SK-N-SH treated with all-trans-retinoic acid at 6 μM for 48 hours (cell line): ENCODE data around the gene GNAQ.
A peak's percentile ranks its signal among the peaks of the same experiment; 100 is the strongest.

ENCODE experiments used
- ATAC-seq: fragments of 200-7000 bp; cut with Tn5 transposase; 3 replicates; pipeline ENCODE4 v1.9.1; 2020; ENCODE audit warnings: mild to moderate bottlenecking, moderate library complexity
- ARNTL ChIP-seq: fragments of 450-650 bp; formaldehyde crosslinking; IDR thresholded peaks from 2 replicates; pipeline ENCODE4 v1.5.0; 2020; ENCODE audit warnings: low read depth, mild to moderate bottlenecking, moderate library complexity, borderline replicate concordance
- ESRRG ChIP-seq: fragments of 250-450 bp; sonication (Bioruptor Pico); IDR thresholded peaks from 2 replicates; pipeline ENCODE4 v1.6.1; 2021; ENCODE audit warnings: mild to moderate bottlenecking
- OSR1 ChIP-seq: fragments of 250-450 bp; sonication (Bioruptor Pico); IDR thresholded peaks from 2 replicates; pipeline ENCODE4 v1.8.0; 2022; ENCODE audit warnings: moderate library complexity, mild to moderate bottlenecking, inconsistent platforms
- PPARA ChIP-seq: fragments of 250-450 bp; sonication (Bioruptor Pico); IDR thresholded peaks from 2 replicates; pipeline ENCODE4 v1.5.0; 2020; ENCODE audit warnings: mild to moderate bottlenecking, borderline replicate concordance
- RARB ChIP-seq: fragments of 250-450 bp; sonication (Bioruptor Pico); IDR thresholded peaks from 2 replicates; pipeline ENCODE4 v1.8.0; 2021; ENCODE audit warnings: mild to moderate bottlenecking, moderate library complexity
- SNAI2 ChIP-seq: fragments of 250-450 bp; sonication (Bioruptor Pico); IDR thresholded peaks from 2 replicates; pipeline ENCODE4 v1.5.0; 2020; ENCODE audit warnings: mild to moderate bottlenecking, moderate library complexity
- TCF4 ChIP-seq: fragments of 250-450 bp; sonication (Bioruptor Pico); IDR thresholded peaks from 2 replicates; pipeline ENCODE4 v1.8.0; 2021; ENCODE audit warnings: mild to moderate bottlenecking, moderate library complexity, borderline replicate concordance
- ZC3H10 ChIP-seq: fragments of 250-450 bp; sonication (Bioruptor Pico); IDR thresholded peaks from 2 replicates; pipeline ENCODE4 v1.5.1; 2021; ENCODE audit warnings: mild to moderate bottlenecking, moderate library complexity
- ZFP3 ChIP-seq: fragments of 250-450 bp; sonication (Bioruptor Pico); IDR thresholded peaks from 2 replicates; pipeline ENCODE4 v1.5.0; 2020; ENCODE audit warnings: mild to moderate bottlenecking, moderate library complexity
- ZFP30 ChIP-seq: fragments of 450-650 bp; formaldehyde crosslinking; IDR thresholded peaks from 2 replicates; pipeline ENCODE4 v1.5.0; 2022; ENCODE audit warnings: mild to moderate bottlenecking, moderate library complexity
- ZNF565 ChIP-seq: fragments of 450-650 bp; formaldehyde crosslinking; conservative IDR thresholded peaks from 2 replicates; pipeline ENCODE4 v1.5.0; 2020; ENCODE audit warnings: low read depth, mild to moderate bottlenecking, moderate library complexity
- ZNF70 ChIP-seq: fragments of 450-650 bp; formaldehyde crosslinking; IDR thresholded peaks from 2 replicates; pipeline ENCODE4 v1.5.0; 2020; ENCODE audit warnings: mild to moderate bottlenecking, moderate library complexity
- ZNF8 ChIP-seq: fragments of 450-650 bp; formaldehyde crosslinking; IDR thresholded peaks from 2 replicates; pipeline ENCODE4 v1.5.0; 2020; ENCODE audit warnings: mild to moderate bottlenecking, moderate library complexity
- TF ChIP-seq, protein P1 (sequence below): fragments of 250-450 bp; sonication (Bioruptor Pico); IDR thresholded peaks from 2 replicates; pipeline ENCODE4 v1.5.1; 2021; ENCODE audit warnings: mild to moderate bottlenecking, moderate library complexity
- TF ChIP-seq, protein P2 (sequence below): fragments of 250-450 bp; sonication (Bioruptor Pico); IDR thresholded peaks from 2 replicates; pipeline ENCODE4 v1.5.0; 2020; ENCODE audit warnings: mild to moderate bottlenecking, moderate library complexity
- TF ChIP-seq, protein P3 (sequence below): fragments of 250-450 bp; sonication (Bioruptor Pico); IDR thresholded peaks from 2 replicates; pipeline ENCODE4 v1.5.1; 2020; ENCODE audit warnings: low read depth, mild to moderate bottlenecking, moderate library complexity
- TF ChIP-seq, protein P4 (sequence below): fragments of 250-450 bp; sonication (Bioruptor Pico); IDR thresholded peaks from 2 replicates; pipeline ENCODE4 v1.8.0; 2020; ENCODE audit warnings: mild to moderate bottlenecking, moderate library complexity, borderline replicate concordance

The GNAQ gene

DNA sequence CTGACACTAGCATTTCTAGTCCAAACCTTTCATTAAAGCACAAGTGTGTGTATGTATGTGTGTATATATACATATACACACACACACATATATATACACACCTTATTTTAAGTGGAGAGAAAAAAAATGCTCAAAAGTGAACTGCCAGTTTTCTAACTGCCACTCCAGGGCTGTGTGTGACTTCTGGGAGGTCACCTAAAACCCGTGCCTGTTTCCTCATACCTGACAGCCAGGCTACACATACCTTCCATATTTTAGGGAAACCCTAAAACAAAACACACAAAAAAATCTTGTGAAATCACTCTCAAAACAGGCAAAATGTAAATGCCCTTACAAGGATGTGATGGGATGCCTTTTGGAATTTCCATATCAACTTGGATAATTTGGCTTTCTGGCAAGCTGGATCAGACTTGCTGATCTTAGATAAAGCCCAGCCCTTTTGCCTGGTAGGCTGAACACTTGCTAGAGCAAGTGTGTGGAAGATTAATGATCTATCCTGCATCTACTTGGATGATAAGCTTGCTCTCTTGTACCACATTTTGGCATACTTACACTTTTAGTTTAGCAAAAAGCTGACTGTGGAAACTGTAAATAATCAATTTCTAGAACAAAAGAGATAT, 127.8 kb downstream of the GNAQ start (continued):
- TF ChIP-seq ZFP3 (CRISPR knock-in tag) (no peak), PPARA (CRISPR knock-in tag) (no peak), RARB (CRISPR knock-in tag) (no peak)
- TF ChIP-seq, protein P1, sequence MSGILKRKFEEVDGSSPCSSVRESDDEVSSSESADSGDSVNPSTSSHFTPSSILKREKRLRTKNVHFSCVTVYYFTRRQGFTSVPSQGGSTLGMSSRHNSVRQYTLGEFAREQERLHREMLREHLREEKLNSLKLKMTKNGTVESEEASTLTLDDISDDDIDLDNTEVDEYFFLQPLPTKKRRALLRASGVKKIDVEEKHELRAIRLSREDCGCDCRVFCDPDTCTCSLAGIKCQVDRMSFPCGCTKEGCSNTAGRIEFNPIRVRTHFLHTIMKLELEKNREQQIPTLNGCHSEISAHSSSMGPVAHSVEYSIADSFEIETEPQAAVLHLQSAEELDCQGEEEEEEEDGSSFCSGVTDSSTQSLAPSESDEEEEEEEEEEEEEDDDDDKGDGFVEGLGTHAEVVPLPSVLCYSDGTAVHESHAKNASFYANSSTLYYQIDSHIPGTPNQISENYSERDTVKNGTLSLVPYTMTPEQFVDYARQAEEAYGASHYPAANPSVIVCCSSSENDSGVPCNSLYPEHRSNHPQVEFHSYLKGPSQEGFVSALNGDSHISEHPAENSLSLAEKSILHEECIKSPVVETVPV (CRISPR knock-in tag), result no peak

DNA sequence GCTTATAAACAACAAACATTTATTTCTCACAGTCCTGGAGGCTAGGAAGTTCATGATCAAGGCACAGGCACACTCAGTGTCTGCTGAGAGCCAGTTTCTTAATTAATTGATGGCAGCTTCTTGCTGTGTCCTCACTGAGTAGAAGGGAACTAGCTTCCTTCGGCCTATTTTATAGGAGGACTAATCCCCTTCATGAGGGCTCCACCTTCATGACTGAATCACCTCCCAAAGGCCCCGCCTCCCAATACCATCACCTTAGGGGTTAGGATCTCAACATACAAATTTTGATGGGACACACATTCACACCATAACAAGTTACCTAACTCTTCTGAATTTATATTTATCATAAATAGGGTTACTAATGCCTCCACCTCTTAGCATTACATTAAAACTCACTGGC, 129.8 kb downstream of the GNAQ start:
- ATAC-seq, result no peak
- TF ChIP-seq RARB (CRISPR knock-in tag), result no peak
- no peak for TF ChIP-seq ZFP30 (CRISPR knock-in tag)
- no peak for TF ChIP-seq TCF4
- TF ChIP-seq, protein P2, sequence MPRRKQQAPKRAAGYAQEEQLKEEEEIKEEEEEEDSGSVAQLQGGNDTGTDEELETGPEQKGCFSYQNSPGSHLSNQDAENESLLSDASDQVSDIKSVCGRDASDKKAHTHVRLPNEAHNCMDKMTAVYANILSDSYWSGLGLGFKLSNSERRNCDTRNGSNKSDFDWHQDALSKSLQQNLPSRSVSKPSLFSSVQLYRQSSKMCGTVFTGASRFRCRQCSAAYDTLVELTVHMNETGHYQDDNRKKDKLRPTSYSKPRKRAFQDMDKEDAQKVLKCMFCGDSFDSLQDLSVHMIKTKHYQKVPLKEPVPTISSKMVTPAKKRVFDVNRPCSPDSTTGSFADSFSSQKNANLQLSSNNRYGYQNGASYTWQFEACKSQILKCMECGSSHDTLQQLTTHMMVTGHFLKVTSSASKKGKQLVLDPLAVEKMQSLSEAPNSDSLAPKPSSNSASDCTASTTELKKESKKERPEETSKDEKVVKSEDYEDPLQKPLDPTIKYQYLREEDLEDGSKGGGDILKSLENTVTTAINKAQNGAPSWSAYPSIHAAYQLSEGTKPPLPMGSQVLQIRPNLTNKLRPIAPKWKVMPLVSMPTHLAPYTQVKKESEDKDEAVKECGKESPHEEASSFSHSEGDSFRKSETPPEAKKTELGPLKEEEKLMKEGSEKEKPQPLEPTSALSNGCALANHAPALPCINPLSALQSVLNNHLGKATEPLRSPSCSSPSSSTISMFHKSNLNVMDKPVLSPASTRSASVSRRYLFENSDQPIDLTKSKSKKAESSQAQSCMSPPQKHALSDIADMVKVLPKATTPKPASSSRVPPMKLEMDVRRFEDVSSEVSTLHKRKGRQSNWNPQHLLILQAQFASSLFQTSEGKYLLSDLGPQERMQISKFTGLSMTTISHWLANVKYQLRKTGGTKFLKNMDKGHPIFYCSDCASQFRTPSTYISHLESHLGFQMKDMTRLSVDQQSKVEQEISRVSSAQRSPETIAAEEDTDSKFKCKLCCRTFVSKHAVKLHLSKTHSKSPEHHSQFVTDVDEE (CRISPR knock-in tag), result no peak

DNA sequence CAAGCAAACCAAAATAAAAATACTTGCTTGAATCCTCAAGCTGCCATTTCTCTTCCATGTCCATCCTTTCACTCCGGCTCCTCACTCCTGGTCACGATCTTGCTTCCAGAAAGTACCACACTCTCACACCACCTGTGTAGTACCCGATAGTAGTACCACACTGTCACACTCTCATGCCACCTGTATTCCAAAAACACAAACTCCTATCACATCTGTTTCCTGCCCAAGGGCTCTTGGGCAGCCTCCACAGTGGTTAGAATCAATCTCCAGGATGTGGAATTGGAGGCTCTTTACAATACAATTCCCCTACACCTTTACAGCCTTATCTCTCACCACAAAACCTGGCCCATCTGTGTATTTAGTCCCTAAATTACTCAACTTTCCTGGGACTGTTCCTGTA, 130.6 kb downstream of the GNAQ start:
- TF ChIP-seq, protein P3, sequence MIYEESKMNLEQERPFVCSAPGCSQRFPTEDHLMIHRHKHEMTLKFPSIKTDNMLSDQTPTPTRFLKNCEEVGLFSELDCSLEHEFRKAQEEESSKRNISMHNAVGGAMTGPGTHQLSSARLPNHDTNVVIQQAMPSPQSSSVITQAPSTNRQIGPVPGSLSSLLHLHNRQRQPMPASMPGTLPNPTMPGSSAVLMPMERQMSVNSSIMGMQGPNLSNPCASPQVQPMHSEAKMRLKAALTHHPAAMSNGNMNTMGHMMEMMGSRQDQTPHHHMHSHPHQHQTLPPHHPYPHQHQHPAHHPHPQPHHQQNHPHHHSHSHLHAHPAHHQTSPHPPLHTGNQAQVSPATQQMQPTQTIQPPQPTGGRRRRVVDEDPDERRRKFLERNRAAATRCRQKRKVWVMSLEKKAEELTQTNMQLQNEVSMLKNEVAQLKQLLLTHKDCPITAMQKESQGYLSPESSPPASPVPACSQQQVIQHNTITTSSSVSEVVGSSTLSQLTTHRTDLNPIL (CRISPR knock-in tag), result no peak
- TF ChIP-seq ZC3H10 (CRISPR knock-in tag), result no peak
- TF ChIP-seq, protein P4, sequence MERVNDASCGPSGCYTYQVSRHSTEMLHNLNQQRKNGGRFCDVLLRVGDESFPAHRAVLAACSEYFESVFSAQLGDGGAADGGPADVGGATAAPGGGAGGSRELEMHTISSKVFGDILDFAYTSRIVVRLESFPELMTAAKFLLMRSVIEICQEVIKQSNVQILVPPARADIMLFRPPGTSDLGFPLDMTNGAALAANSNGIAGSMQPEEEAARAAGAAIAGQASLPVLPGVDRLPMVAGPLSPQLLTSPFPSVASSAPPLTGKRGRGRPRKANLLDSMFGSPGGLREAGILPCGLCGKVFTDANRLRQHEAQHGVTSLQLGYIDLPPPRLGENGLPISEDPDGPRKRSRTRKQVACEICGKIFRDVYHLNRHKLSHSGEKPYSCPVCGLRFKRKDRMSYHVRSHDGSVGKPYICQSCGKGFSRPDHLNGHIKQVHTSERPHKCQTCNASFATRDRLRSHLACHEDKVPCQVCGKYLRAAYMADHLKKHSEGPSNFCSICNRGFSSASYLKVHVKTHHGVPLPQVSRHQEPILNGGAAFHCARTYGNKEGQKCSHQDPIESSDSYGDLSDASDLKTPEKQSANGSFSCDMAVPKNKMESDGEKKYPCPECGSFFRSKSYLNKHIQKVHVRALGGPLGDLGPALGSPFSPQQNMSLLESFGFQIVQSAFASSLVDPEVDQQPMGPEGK, result no peak
- no peak for TF ChIP-seq ARNTL (CRISPR knock-in tag)
- TF ChIP-seq ZNF8 (CRISPR knock-in tag), result no peak
- TF ChIP-seq, protein P2 (CRISPR knock-in tag), result no peak
- no peak for ATAC-seq

DNA sequence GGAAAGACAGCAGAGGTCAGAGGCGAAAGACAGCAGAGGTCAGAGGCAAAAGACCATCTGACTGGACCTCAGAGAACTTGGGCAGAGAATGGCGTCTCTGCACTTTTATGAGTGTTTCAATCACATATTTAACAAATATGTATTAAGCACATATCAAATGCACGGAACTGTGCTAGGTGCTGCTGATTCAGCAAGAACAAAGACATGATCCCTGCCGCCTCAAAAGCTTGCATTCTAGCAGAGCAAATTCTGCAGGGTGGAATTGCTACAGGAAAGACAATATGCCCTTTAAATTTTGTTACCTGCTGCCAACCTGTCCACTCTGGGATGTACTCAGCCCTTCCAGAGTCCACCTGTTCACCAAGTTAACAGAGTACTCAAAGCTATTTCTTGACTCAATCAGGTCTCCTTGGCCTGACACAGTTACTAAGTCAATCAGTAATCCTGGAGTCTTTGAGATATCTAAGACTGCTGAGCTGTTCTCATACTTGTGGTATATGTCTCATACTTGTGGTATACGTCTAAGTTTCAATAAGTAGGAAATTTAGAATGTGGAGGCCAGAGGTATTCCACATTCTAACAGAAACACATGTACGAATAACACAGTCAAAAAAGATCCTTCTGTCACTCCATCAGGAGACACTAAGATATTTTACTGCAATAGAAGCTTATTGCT, 131.8 kb downstream of the GNAQ start:
- no peak for TF ChIP-seq ZC3H10 (CRISPR knock-in tag)
- no peak for TF ChIP-seq OSR1
- ATAC-seq, result peak; percentile 83

DNA sequence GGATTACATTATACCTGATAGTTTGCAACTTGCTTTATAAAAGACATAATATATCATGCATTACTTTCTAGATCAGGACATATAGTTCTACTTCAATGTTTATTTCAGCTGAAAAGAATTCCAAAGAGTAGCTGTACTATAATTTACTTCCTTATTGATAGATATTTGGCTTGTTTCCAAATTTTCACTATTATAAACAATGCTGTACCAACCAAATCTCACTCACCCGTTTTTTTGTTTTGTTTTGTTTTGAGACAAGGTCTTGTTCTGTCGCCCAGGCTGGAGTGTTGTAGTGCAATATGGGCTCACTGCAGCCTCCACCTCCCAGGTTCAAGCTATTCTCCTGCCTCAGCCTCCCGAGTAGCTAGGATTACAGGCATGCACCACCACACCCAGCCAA, 132.7 kb downstream of the GNAQ start:
- no peak for ATAC-seq
- TF ChIP-seq, protein P2 (CRISPR knock-in tag), result no peak
- TF ChIP-seq, protein P1 (CRISPR knock-in tag), result no peak
- TF ChIP-seq TCF4, result no peak
- TF ChIP-seq ZNF70 (CRISPR knock-in tag), result no peak
- no peak for TF ChIP-seq ARNTL (CRISPR knock-in tag)
- no peak for TF ChIP-seq SNAI2
- TF ChIP-seq ESRRG (CRISPR knock-in tag), result no peak
- no peak for TF ChIP-seq ZNF565 (CRISPR knock-in tag)
- TF ChIP-seq RARB (CRISPR knock-in tag), result no peak
